NCI-H2196 (cell line): Measurements from ENCODE around the gene LYSET.
"Not testable (repeated sequence)": the region's sequence is repeated elsewhere in the genome, so short reads cannot be mapped to it uniquely, and the experiment has no call there.

ENCODE experiments used
- DNase-seq: peaks from one replicate; lab custom pipeline; 2025; ENCODE audit not compliant: unreplicated experiment; lab: John Stamatoyannopoulos, UW

The LYSET gene

GRCh38 chr14:93168610-93169009, 16.5 kb upstream of the LYSET start:
- not testable (repeated sequence) for DNase-seq

- DNase-seq = not testable (repeated sequence)
Observed at GRCh38 chr14:93169619-93170018, 15.5 kb upstream of the LYSET start.

GRCh38 chr14:93170141-93170540, 15.0 kb upstream of the LYSET start:
- DNase-seq = not testable (repeated sequence)

- DNase-seq = no peak
Observed at GRCh38 chr14:93171376-93171775, 13.7 kb upstream of the LYSET start.

- DNase-seq = no peak
Observed at GRCh38 chr14:93173943-93174395, 11.1 kb upstream of the LYSET start.

GRCh38 chr14:93174731-93175130, 10.4 kb upstream of the LYSET start:
- DNase-seq = not testable (repeated sequence)

GRCh38 chr14:93175492-93175891, 9.6 kb upstream of the LYSET start:
- no peak for DNase-seq

GRCh38 chr14:93183596-93184317, 1.4 kb upstream of the LYSET start:
- DNase-seq = no peak

- no peak for DNase-seq
Observed at GRCh38 chr14:93185349-93185720, 218 bp downstream of the LYSET start.

- no peak for DNase-seq
Observed at GRCh38 chr14:93186466-93186865, 1.3 kb downstream of the LYSET start.

GRCh38 chr14:93186956-93187355, 1.8 kb downstream of the LYSET start:
- DNase-seq = no peak

GRCh38 chr14:93195316-93195999, 10.3 kb downstream of the LYSET start:
- no peak for DNase-seq

- DNase-seq = no peak
Observed at GRCh38 chr14:93199031-93199430, 13.9 kb downstream of the LYSET start.

- no peak for DNase-seq
Observed at GRCh38 chr14:93200553-93200952, 15.4 kb downstream of the LYSET start.

- DNase-seq = no peak
Observed at GRCh38 chr14:93201155-93201704, 16.1 kb downstream of the LYSET start.

- DNase-seq = peak; percentile 87
Observed at GRCh38 chr14:93206793-93207467, 21.8 kb downstream of the LYSET start, which contains the start of the genes GON7 and UBR7. TSS of gene GON7 (minus strand) at chr14:93207065. CDS start at chr14:93207037, 28 bp downstream. TSS of gene UBR7 (plus strand) at chr14:93207256. CDS start at chr14:93207292, 36 bp downstream.

- DNase-seq = no peak
Observed at GRCh38 chr14:93207468-93208308, 22.6 kb downstream of the LYSET start.

GRCh38 chr14:93212432-93212831, 27.3 kb downstream of the LYSET start:
- no peak for DNase-seq

GRCh38 chr14:93214598-93214997, 29.5 kb downstream of the LYSET start:
- no peak for DNase-seq

- peak; percentile 42 for DNase-seq
Observed at GRCh38 chr14:93219103-93219726, 34.1 kb downstream of the LYSET start.
